Transverse colon (tissue), 4 donors: ENCODE data around the gene BRD2. TPM values are rescaled to one million over a fixed set of nuclear protein-coding genes. Genes with fewer than 3 reads are reported as not detected.

Experiments used
- DNase-seq: peaks from one replicate; pipeline ENCODE4 v3.0.0-alpha.2; 2019
- H3K27ac ChIP-seq, 4 donors: fragments of 200-600 bp; sonication (generic); 2 replicates each; pipeline ENCODE4 v1.5.1; 2016 to 2018; ENCODE audit warnings: inconsistent platforms in 4 of 4
- H3K27me3 ChIP-seq: fragments of 200-600 bp; sonication (generic); 2 replicates; pipeline ENCODE4 v1.5.1; 2017; ENCODE audit warnings: inconsistent platforms
- H3K36me3 ChIP-seq, 4 donors: fragments of 200-600 bp; sonication (generic); 2 replicates each; pipeline ENCODE4 v1.5.1; 2017 to 2019; ENCODE audit warnings: inconsistent platforms in 4 of 4
- H3K4me1 ChIP-seq, 4 donors: fragments of 200-600 bp; sonication (generic); 2 replicates each; pipeline ENCODE4 v1.5.1; 2017 to 2020; ENCODE audit warnings: inconsistent platforms in 4 of 4
- H3K4me3 ChIP-seq, 4 donors: fragments of 200-600 bp; sonication (generic); 1 replicate in 1 of 4; 2 replicates in 3 of 4; pipeline versions ENCODE4 v1.5.1 to v1.6.1; 2017 to 2019; ENCODE audit warnings: inconsistent platforms in 4 of 4
- H3K9me3 ChIP-seq, 2 donors: fragments of 200-600 bp; sonication (generic); 2 replicates each; pipeline ENCODE4 v1.5.1; 2017 to 2019; ENCODE audit warnings: inconsistent platforms in 2 of 2
- CTCF ChIP-seq, 5 experiments: fragments of 200-600 bp in 3 of 5; fragments of 450-650 bp in 2 of 5; sonication (generic) in 3 of 5; IDR thresholded peaks; 1 replicate in 2 of 5; 2 replicates in 3 of 5; pipeline ENCODE4 v1.5.1; 2016 to 2017; ENCODE audit warnings: antibody characterized with exemption in 5 of 5, inconsistent platforms in 3 of 5, mild to moderate bottlenecking in 2 of 5, moderate library complexity in 1 of 5
- EP300 ChIP-seq: sonication (generic); formaldehyde crosslinking; IDR thresholded peaks from one replicate; pipeline ENCODE4 v1.6.1; 2017; ENCODE audit warnings: antibody characterized with exemption, low read depth
- POLR2A ChIP-seq: fragments of 450-650 bp; IDR thresholded peaks from one replicate; pipeline ENCODE4 v1.6.1; 2016; ENCODE audit warnings: antibody characterized with exemption, mild to moderate bottlenecking, moderate library complexity
- POLR2AphosphoS5 ChIP-seq, 3 donors: sonication (generic); formaldehyde crosslinking; IDR thresholded peaks; one replicate each; pipeline ENCODE4 v1.6.1; 2016; ENCODE audit warnings: antibody characterized with exemption in 3 of 3
- WGBS, 2 donors: methylation state at CpG; one replicate each; pipeline ENCODE4 v1.1.5; 2018; ENCODE audit warnings: low coverage in 1 of 2; 5-methylcytosine and 5-hydroxymethylcytosine counted together
- in situ Hi-C, 4 donors: fragments of 200-750 bp; cut with MboI; loops; one replicate each; pipeline versions ENCODE4 v1.15.0 to v1.15.1; 2017; ENCODE audit warnings: low sequenced_read_pairs in 3 of 4, low pct_ligation_motif_present in 1 of 4, low pct_unique_long_range_greater_than_20kb in 1 of 4
- intact Hi-C: fragments of 100-400 bp; cut with DNase I; formaldehyde crosslinking; loops from one replicate; pipeline ENCODE4 v1.15.1; 2023; ENCODE audit warnings: low total_unique reads
- total RNA-seq, 4 donors: library from RNA; depleted of rRNA; stranded (reverse); fragments of >200 nt; gene quantifications; one replicate each; pipeline ENCODE4 v1.1.0, GENCODE V29; 2016

The BRD2 gene
- total RNA-seq, 4 donors from 2014 or later, result 116 to 612 (median 238) TPM

GRCh38 chr6:32950010-32950409, 18.4 kb upstream of the BRD2 start:
- no peaks in the 10 kb centered on the region for H3K27me3 ChIP-seq
- in situ Hi-C loops (loop anchor here in 1 of 4 donors (25.0 kb wide), 1 partner anchor 462 kb away; the partner anchor contains the start of genes CUTA, PHF1 and SYNGAP1), intact Hi-C loops (no loop called here)
- H3K4me3 ChIP-seq, result no peak overlapping the region
- 69 to 92% methylated on average over 2 to 3 of the region's 3 CpGs for WGBS, 2 donors
- H3K36me3 ChIP-seq, result no peaks in the 10 kb centered on the region
- TF ChIP-seq POLR2A (no peak), POLR2AphosphoS5 (IDR thresholded peaks at IDR 0.05) (no peak), CTCF (IDR thresholded peaks at IDR 0.05) (no peak), EP300 (no peak)
- peaks cover under 1 to 23% (median 6%) of the 10 kb centered on the region in 4 donors for H3K4me1 ChIP-seq
- H3K27ac ChIP-seq, result no peak overlapping the region
- no peak for DNase-seq
- no peaks in the 10 kb centered on the region for H3K9me3 ChIP-seq

GRCh38 chr6:32950449-32950848, 17.9 kb upstream of the BRD2 start:
- in situ Hi-C loops (loop anchor here in 1 of 4 donors (25.0 kb wide), 1 partner anchor 462 kb away; the partner anchor contains the start of genes CUTA, PHF1 and SYNGAP1), intact Hi-C loops (no loop called here)
- DNase-seq, result no peak
- Histone ChIP-seq H3K27me3 (no peaks in the 10 kb centered on the region), H3K36me3 (no peaks in the 10 kb centered on the region), H3K27ac (no peak overlapping the region), H3K4me1 (peaks cover 0 to 19% (median 4%) of the 10 kb centered on the region in 4 donors), H3K9me3 (no peaks in the 10 kb centered on the region), H3K4me3 (no peak overlapping the region)
- WGBS, 2 donors, result 91 to 100% methylated on average over 2 to 8 of the region's 8 CpGs
- TF ChIP-seq POLR2AphosphoS5 (IDR thresholded peaks at IDR 0.05), result no peak
- TF ChIP-seq EP300, result no peak
- no peak for TF ChIP-seq POLR2A
- no peak for TF ChIP-seq CTCF (IDR thresholded peaks at IDR 0.05)

- DNase-seq, result peak; percentile 91
- H3K4me1 ChIP-seq, result peaks cover 0 to 13% (median 4%) of the 10 kb centered on the region in 4 donors
- 34 to 41% methylated on average over 4 to 10 of the region's 10 CpGs for WGBS, 2 donors
- H3K9me3 ChIP-seq, result no peaks in the 10 kb centered on the region
- H3K27me3 ChIP-seq, result no peaks in the 10 kb centered on the region
- TF ChIP-seq EP300 (no peak), POLR2A (peak; percentile 74), CTCF (IDR thresholded peaks at IDR 0.05) (peak; percentile 71 to 92 (median 79)), POLR2AphosphoS5 (IDR thresholded peaks at IDR 0.05) (peak; percentile 77 to 84 (median 84))
- H3K27ac ChIP-seq, result peak within 1 kb of the TSS; percentile 55 to 79 (median 79)
- peak within 1 kb of the TSS in 2 of 4 donors; percentile 1 to 35 for H3K4me3 ChIP-seq
- no peaks in the 10 kb centered on the region for H3K36me3 ChIP-seq
- in situ Hi-C loops (loop anchor here in 1 of 4 donors (25.0 kb wide), 1 partner anchor 459 kb away; the partner anchor contains the start of genes CUTA, PHF1 and SYNGAP1), intact Hi-C loops (no loop called here)
Measured at GRCh38 chr6:32952817-32953739, 15.3 kb upstream of the BRD2 start, which contains the start of gene HLA-DMA. HLA-DMA (minus strand) TSS chr6:32953097; CDS start chr6:32953036, 61 bp downstream.

GRCh38 chr6:32953775-32954174, 14.6 kb upstream of the BRD2 start:
- Histone ChIP-seq H3K27ac (peak overlapping the region in 3 of 4 donors; percentile 79), H3K9me3 (no peaks in the 10 kb centered on the region), H3K36me3 (no peaks in the 10 kb centered on the region), H3K27me3 (no peaks in the 10 kb centered on the region), H3K4me3 (no peak overlapping the region), H3K4me1 (peaks cover 0 to 13% (median 4%) of the 10 kb centered on the region in 4 donors)
- in situ Hi-C loops, result loop anchor here in 1 of 4 donors (25.0 kb wide), 1 partner anchor 459 kb away; the partner anchor contains the start of genes CUTA, PHF1 and SYNGAP1
- DNase-seq, result no peak
- WGBS, 2 donors, result 71 to 80% methylated on average over 1 to 4 of the region's 4 CpGs
- no peak for TF ChIP-seq CTCF (IDR thresholded peaks at IDR 0.05)
- TF ChIP-seq EP300, result no peak
- no peak for TF ChIP-seq POLR2A
- no peak for TF ChIP-seq POLR2AphosphoS5 (IDR thresholded peaks at IDR 0.05)
- intact Hi-C loops, result no loop called here
